Activated CD4-positive, alpha-beta T cell treated with anti-CD3 and anti-CD28 coated beads, Interleukin-10, Interleukin-2, amounts not matched to agents 100 ng/mL and 50 ng/mL, durations not matched to agents 16 hours and 8 hours (primary cell): ENCODE measurements around the gene CCDC85C.

Experiments used
- DNase-seq: peaks from one replicate; pipeline ENCODE4 v3.0.0-alpha.2; 2020

The CCDC85C gene

DNA sequence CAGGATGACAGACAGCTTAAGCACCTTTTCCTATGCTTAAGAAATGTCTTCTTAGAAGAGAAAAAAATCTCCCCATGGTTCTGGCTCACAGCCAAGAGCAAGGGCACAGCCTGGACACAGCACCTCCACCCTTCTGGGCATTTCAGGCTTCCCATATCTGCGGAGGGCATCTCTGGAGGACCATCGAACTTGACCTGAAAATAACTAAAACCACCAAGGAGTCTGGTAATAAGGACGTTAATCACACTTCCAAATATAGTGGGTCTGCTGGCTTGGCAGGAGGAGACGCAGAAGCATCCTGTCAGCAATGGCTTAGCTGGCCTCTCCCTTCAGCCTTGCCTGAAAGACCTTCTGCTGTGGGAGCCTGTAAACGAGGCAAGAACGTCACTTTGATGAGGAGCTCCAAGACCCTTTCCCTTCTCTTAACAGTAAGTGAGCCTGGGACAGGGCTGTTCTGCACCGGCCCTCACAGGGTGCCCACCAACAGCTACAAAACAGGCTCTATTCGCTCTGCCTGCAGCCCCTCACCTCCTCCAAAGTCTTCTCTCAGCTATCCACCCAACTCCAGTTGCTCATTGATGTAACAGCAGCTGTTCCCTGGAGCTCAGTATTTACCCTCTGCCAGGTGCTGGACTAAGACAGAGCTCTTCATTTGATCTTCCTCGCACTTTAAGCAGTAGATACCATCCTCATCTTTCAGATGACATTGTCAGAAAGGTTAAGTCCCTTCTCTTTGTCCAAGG lies 136.5 kb downstream of the CCDC85C start:
- DNase-seq = no peak

DNA sequence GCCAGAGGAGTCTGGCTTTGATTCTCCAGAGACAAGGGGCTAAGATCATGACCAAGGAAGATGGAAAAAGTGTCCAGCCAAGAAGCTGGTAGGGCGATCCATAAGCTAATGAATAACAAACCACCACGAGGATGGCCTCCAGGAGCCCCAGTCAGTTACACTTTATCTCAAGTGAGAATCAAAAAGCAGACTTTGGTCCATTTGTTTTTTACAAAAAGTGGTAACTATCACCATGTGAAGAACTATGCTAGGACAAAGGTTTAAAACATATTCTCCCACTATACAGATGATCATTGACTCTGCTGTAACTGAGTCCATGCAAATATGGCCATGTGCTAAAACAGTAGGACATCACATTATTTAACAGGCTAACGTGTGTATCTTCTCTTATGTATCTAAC lies 137.2 kb downstream of the CCDC85C start:
- no peak for DNase-seq

GRCh38 chr14:99465288-99465687 lies 138.7 kb downstream of the CCDC85C start:
- no peak for DNase-seq

DNA sequence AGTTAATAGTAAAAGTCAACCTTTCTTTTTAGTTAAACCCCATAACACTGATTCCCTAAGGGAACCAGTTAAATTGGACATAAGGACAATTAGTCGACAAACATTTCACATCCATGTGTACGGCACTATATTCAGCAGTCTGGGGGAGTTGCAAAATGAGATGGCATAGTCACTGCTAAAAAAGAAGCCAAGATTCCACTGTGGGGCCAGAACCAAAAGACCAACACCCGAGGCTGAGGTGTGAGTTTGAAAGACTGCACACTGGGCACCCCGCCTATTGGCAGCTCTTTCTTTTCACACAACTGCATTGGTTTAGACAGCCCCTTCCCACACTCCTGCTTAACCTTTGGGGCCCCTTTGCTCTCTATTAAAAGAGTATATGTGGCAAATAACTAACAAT lies 140.0 kb downstream of the CCDC85C start:
- DNase-seq = no peak

- DNase-seq = no peak
Observed at GRCh38 chr14:99462210-99462609, 141.8 kb downstream of the CCDC85C start.

GRCh38 chr14:99461411-99462085 lies 142.5 kb downstream of the CCDC85C start:
- no peak for DNase-seq

GRCh38 chr14:99460793-99461192 lies 143.2 kb downstream of the CCDC85C start:
- DNase-seq = no peak

DNA sequence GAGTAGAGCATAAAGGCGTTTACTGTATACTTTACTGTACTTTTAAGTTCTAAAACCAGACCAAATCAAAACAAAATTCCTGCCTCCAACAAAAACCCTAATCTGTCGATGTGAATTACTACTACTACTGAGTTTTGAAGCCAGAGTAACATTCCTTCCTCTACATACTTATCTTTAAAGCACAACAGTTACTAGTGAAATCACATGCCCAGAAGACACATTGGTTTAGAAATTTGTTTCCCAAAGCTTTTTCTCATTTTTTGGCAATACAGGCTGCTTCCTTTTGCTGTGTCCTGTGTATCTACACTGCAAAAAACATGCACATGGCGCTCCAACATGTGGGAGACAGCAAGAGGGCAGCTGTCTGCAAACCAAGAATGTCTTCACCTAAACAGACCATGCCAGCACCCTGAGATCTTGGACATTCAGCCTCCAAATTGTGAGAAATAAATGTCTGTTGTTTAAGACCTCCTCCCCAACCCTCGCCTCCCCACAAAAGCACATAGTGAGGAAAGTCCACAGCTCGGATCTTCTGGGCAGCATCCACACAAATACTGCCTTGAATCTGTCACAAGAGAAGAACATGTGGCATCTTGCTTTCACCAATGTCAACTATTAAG lies 144.4 kb downstream of the CCDC85C start:
- DNase-seq = no peak

DNA sequence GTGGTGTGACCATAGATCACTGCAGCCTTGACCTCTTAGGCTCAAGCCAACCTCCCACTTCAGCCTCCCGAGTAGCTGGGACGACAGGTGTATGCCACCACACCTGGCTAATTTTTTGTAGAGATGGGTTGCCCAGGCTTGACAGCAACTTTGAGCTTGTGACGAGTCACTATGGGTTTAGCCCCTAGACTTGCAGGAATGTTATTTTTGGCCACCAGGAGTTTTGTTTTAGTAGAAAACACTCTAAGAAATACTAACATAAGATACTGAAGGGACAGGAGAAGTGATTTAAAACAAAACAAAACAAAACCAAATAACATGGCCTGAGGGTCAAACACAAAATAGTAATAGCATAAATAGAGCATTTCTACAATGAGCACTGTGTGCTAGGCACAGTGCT lies 149.8 kb downstream of the CCDC85C start:
- DNase-seq = no peak

- DNase-seq = no peak
Observed at GRCh38 chr14:99452968-99453367, 151.0 kb downstream of the CCDC85C start.

- no peak for DNase-seq
Observed at GRCh38 chr14:99451234-99451633, 152.8 kb downstream of the CCDC85C start.

DNA sequence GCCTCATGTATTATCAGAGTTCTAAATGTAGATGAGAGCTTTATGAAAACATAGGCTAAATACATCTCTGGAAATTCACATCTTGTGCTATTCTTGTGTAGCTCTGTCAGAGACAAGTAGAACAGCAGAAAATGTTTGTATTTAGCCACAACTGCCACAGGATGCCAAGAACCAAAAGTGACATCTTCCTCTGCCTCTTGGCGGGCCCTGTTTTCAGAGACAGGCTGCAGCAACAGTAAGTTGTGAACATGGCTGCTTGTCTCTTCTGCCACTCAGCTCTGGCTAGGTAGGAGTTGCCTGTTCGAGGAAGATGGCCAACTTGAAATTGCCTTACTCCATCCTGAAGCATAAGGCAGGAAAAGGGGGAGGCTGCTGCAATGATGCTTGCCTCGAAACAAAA lies 153.7 kb downstream of the CCDC85C start:
- DNase-seq = no peak
